ENCODE results near the gene CCL15.

Gene CCL15

GRCh38 chr17:35977509-35977908 lies 23.8 kb downstream of the CCL15 start:
- no peaks in the 10 kb centered on the region for H3K27me3 ChIP-seq (ENCODE audit: control insufficient read depth in 2 of 2, insufficient read depth in 2 of 2, low read length in 2 of 2)
- H3K9me3 ChIP-seq (ENCODE audit: control insufficient read depth in 2 of 2, low read length in 2 of 2) = no peaks in the 10 kb centered on the region
- peaks cover 4 to 19% of the 10 kb centered on the region in 2 donors for H3K4me1 ChIP-seq (ENCODE audit: control insufficient read depth in 2 of 2, insufficient read depth in 2 of 2, low read length in 2 of 2)
- no peaks in the 10 kb centered on the region for H3K36me3 ChIP-seq (ENCODE audit: control insufficient read depth in 2 of 2, insufficient read depth in 2 of 2, low read length in 2 of 2)
- H3K27ac ChIP-seq (ENCODE audit: low read depth in 2 of 2, low read length in 2 of 2) = no peak overlapping the region
- H3K9ac ChIP-seq (ENCODE audit: low read depth in 1 of 2, low read length in 2 of 2) = no peak overlapping the region
- no peak overlapping the region for H3K4me3 ChIP-seq (ENCODE audit: low read length in 2 of 2)

- no peaks in the 10 kb centered on the region for H3K27me3 ChIP-seq (ENCODE audit: control insufficient read depth in 2 of 2, insufficient read depth in 2 of 2, low read length in 2 of 2)
- peak overlapping the region in 1 of 2 donors; percentile 26 for H3K9ac ChIP-seq (ENCODE audit: low read depth in 1 of 2, low read length in 2 of 2)
- no peaks in the 10 kb centered on the region for H3K36me3 ChIP-seq (ENCODE audit: control insufficient read depth in 2 of 2, insufficient read depth in 2 of 2, low read length in 2 of 2)
- H3K4me3 ChIP-seq (ENCODE audit: low read length in 2 of 2) = no peak overlapping the region
- H3K4me1 ChIP-seq (ENCODE audit: control insufficient read depth in 2 of 2, insufficient read depth in 2 of 2, low read length in 2 of 2) = peaks cover 4 to 20% of the 10 kb centered on the region in 2 donors
- H3K27ac ChIP-seq (ENCODE audit: low read depth in 2 of 2, low read length in 2 of 2) = peak overlapping the region in 1 of 2 donors; percentile 20
- H3K9me3 ChIP-seq (ENCODE audit: control insufficient read depth in 2 of 2, low read length in 2 of 2) = no peaks in the 10 kb centered on the region
Observed at GRCh38 chr17:35973333-35974260, 27.8 kb downstream of the CCL15 start.

- Histone ChIP-seq H3K4me1 (ENCODE audit: control insufficient read depth in 2 of 2, insufficient read depth in 2 of 2, low read length in 2 of 2) (peaks cover 4 to 20% of the 10 kb centered on the region in 2 donors), H3K36me3 (ENCODE audit: control insufficient read depth in 2 of 2, insufficient read depth in 2 of 2, low read length in 2 of 2) (no peaks in the 10 kb centered on the region), H3K27me3 (ENCODE audit: control insufficient read depth in 2 of 2, insufficient read depth in 2 of 2, low read length in 2 of 2) (no peaks in the 10 kb centered on the region), H3K9ac (ENCODE audit: low read depth in 1 of 2, low read length in 2 of 2) (no peak overlapping the region), H3K9me3 (ENCODE audit: control insufficient read depth in 2 of 2, low read length in 2 of 2) (no peaks in the 10 kb centered on the region), H3K4me3 (ENCODE audit: low read length in 2 of 2) (no peak overlapping the region), H3K27ac (ENCODE audit: low read depth in 2 of 2, low read length in 2 of 2) (no peak overlapping the region)
Observed at GRCh38 chr17:35972945-35973332, 28.4 kb downstream of the CCL15 start.

GRCh38 chr17:35972535-35972934 lies 28.8 kb downstream of the CCL15 start:
- Histone ChIP-seq H3K4me3 (ENCODE audit: low read length in 2 of 2) (no peak overlapping the region), H3K4me1 (ENCODE audit: control insufficient read depth in 2 of 2, insufficient read depth in 2 of 2, low read length in 2 of 2) (peaks cover 4 to 20% of the 10 kb centered on the region in 2 donors), H3K9me3 (ENCODE audit: control insufficient read depth in 2 of 2, low read length in 2 of 2) (no peaks in the 10 kb centered on the region), H3K36me3 (ENCODE audit: control insufficient read depth in 2 of 2, insufficient read depth in 2 of 2, low read length in 2 of 2) (no peaks in the 10 kb centered on the region), H3K27me3 (ENCODE audit: control insufficient read depth in 2 of 2, insufficient read depth in 2 of 2, low read length in 2 of 2) (no peaks in the 10 kb centered on the region), H3K27ac (ENCODE audit: low read depth in 2 of 2, low read length in 2 of 2) (no peak overlapping the region), H3K9ac (ENCODE audit: low read depth in 1 of 2, low read length in 2 of 2) (no peak overlapping the region)

DNA sequence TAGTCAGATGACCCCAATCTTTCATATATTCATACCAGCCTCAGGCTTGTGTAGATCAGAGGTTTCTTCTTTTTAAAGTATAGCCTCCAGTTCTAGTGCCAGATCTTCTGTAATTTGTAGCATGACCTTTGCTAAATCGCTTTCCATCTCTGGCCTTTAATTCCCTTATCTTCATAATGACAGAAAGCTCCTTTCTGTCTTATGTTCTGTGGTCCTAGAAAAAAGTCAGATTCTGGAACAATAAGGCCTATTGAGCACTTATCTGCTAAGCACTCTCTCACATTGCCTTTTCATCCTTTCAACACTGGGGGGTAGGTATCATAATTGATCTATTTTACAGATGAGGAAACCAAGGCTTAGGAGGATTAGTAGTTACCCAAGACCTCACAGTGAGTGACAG lies 29.3 kb downstream of the CCL15 start:
- Histone ChIP-seq H3K9ac (ENCODE audit: low read depth in 1 of 2, low read length in 2 of 2) (no peak overlapping the region), H3K27ac (ENCODE audit: low read depth in 2 of 2, low read length in 2 of 2) (no peak overlapping the region), H3K9me3 (ENCODE audit: control insufficient read depth in 2 of 2, low read length in 2 of 2) (no peaks in the 10 kb centered on the region), H3K27me3 (ENCODE audit: control insufficient read depth in 2 of 2, insufficient read depth in 2 of 2, low read length in 2 of 2) (no peaks in the 10 kb centered on the region), H3K36me3 (ENCODE audit: control insufficient read depth in 2 of 2, insufficient read depth in 2 of 2, low read length in 2 of 2) (no peaks in the 10 kb centered on the region), H3K4me3 (ENCODE audit: low read length in 2 of 2) (no peak overlapping the region), H3K4me1 (ENCODE audit: control insufficient read depth in 2 of 2, insufficient read depth in 2 of 2, low read length in 2 of 2) (peaks cover 4 to 20% of the 10 kb centered on the region in 2 donors)

DNA sequence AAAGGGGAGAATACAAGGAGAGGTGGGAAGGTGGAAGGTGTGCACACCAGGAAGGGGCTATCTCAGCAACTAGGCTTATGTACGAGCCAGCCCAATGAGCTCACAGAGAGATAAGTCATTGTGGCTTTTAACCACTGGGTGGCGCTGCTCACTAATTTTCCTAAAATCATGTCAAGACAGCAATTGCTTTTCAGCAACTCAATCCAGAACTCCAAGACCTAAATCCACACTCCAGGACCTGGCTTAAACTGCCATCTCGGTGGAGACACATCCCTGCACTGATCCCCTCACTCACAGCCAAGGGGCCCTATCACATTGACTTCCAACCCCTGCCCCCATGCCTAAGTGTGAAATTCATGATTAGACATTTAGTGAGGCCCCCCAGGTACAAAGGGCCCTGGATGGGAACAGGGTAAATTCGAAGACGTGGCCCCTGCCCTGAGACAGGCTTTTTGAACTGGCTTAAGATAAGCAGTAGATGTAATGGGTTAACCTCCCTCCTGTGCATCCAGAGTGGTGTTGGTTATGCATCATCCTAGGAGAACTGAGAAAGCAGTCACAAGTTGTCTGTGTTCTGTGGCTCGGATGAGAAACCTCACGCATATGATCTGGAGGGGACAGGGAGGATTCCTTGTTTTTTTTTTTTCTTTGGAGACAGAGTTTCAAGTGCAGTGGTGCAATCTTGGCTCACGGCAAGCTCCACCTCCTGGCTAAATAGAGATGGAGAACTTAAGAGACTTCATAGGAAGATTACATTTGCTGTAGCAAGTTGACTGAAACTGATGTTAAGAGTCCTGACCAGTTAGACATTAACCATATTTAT lies 31.6 kb downstream of the CCL15 start:
- no peaks in the 10 kb centered on the region for H3K27me3 ChIP-seq (ENCODE audit: control insufficient read depth in 2 of 2, insufficient read depth in 2 of 2, low read length in 2 of 2)
- H3K9me3 ChIP-seq (ENCODE audit: control insufficient read depth in 2 of 2, low read length in 2 of 2) = no peaks in the 10 kb centered on the region
- no peaks in the 10 kb centered on the region for H3K36me3 ChIP-seq (ENCODE audit: control insufficient read depth in 2 of 2, insufficient read depth in 2 of 2, low read length in 2 of 2)
- no peak overlapping the region for H3K9ac ChIP-seq (ENCODE audit: low read depth in 1 of 2, low read length in 2 of 2)
- H3K4me3 ChIP-seq (ENCODE audit: low read length in 2 of 2) = no peak overlapping the region
- peaks cover 4 to 18% of the 10 kb centered on the region in 2 donors for H3K4me1 ChIP-seq (ENCODE audit: control insufficient read depth in 2 of 2, insufficient read depth in 2 of 2, low read length in 2 of 2)
- H3K27ac ChIP-seq (ENCODE audit: low read depth in 2 of 2, low read length in 2 of 2) = no peak overlapping the region

GRCh38 chr17:35968520-35969054 lies 32.8 kb downstream of the CCL15 start:
- Histone ChIP-seq H3K4me1 (ENCODE audit: control insufficient read depth in 2 of 2, insufficient read depth in 2 of 2, low read length in 2 of 2) (peaks cover 3 to 14% of the 10 kb centered on the region in 2 donors), H3K27me3 (ENCODE audit: control insufficient read depth in 2 of 2, insufficient read depth in 2 of 2, low read length in 2 of 2) (no peaks in the 10 kb centered on the region), H3K27ac (ENCODE audit: low read depth in 2 of 2, low read length in 2 of 2) (no peak overlapping the region), H3K36me3 (ENCODE audit: control insufficient read depth in 2 of 2, insufficient read depth in 2 of 2, low read length in 2 of 2) (no peaks in the 10 kb centered on the region), H3K4me3 (ENCODE audit: low read length in 2 of 2) (no peak overlapping the region), H3K9me3 (ENCODE audit: control insufficient read depth in 2 of 2, low read length in 2 of 2) (no peaks in the 10 kb centered on the region), H3K9ac (ENCODE audit: low read depth in 1 of 2, low read length in 2 of 2) (no peak overlapping the region)

DNA sequence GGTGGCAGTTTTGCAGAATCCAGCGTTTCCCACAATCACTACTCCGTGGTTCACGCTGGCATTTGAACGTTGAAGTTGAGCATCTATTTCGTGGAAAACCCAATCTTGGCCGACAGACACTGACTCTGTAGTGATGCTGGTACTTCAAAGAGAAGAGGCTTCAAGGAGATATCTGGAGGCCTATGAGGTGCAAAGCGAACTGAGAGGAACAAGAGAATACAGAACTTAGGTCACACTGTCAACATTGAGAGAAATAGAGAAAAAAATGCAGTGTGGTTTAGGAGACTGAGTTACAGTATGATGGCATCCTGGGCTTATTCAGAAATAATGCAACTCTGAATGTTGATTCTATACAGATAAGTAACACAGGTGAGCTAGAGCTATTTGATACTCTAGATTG lies 36.1 kb downstream of the CCL15 start:
- no peaks in the 10 kb centered on the region for H3K9me3 ChIP-seq (ENCODE audit: control insufficient read depth in 2 of 2, low read length in 2 of 2)
- peaks cover 0 to 5% of the 10 kb centered on the region in 2 donors for H3K4me1 ChIP-seq (ENCODE audit: control insufficient read depth in 2 of 2, insufficient read depth in 2 of 2, low read length in 2 of 2)
- no peaks in the 10 kb centered on the region for H3K27me3 ChIP-seq (ENCODE audit: control insufficient read depth in 2 of 2, insufficient read depth in 2 of 2, low read length in 2 of 2)
- no peaks in the 10 kb centered on the region for H3K36me3 ChIP-seq (ENCODE audit: control insufficient read depth in 2 of 2, insufficient read depth in 2 of 2, low read length in 2 of 2)
- H3K4me3 ChIP-seq (ENCODE audit: low read length in 2 of 2) = no peak overlapping the region
- no peak overlapping the region for H3K27ac ChIP-seq (ENCODE audit: low read depth in 2 of 2, low read length in 2 of 2)
- no peak overlapping the region for H3K9ac ChIP-seq (ENCODE audit: low read depth in 1 of 2, low read length in 2 of 2)

- no peaks in the 10 kb centered on the region for H3K4me1 ChIP-seq (ENCODE audit: control insufficient read depth in 2 of 2, insufficient read depth in 2 of 2, low read length in 2 of 2)
- peaks cover 0 to 3% of the 10 kb centered on the region in 2 donors for H3K27me3 ChIP-seq (ENCODE audit: control insufficient read depth in 2 of 2, insufficient read depth in 2 of 2, low read length in 2 of 2)
- no peaks in the 10 kb centered on the region for H3K9me3 ChIP-seq (ENCODE audit: control insufficient read depth in 2 of 2, low read length in 2 of 2)
- H3K27ac ChIP-seq (ENCODE audit: low read depth in 2 of 2, low read length in 2 of 2) = no peak overlapping the region
- H3K9ac ChIP-seq (ENCODE audit: low read depth in 1 of 2, low read length in 2 of 2) = no peak overlapping the region
- H3K36me3 ChIP-seq (ENCODE audit: control insufficient read depth in 2 of 2, insufficient read depth in 2 of 2, low read length in 2 of 2) = no peaks in the 10 kb centered on the region
- no peak overlapping the region for H3K4me3 ChIP-seq (ENCODE audit: low read length in 2 of 2)
Observed at GRCh38 chr17:35963663-35964062, 37.7 kb downstream of the CCL15 start.

DNA sequence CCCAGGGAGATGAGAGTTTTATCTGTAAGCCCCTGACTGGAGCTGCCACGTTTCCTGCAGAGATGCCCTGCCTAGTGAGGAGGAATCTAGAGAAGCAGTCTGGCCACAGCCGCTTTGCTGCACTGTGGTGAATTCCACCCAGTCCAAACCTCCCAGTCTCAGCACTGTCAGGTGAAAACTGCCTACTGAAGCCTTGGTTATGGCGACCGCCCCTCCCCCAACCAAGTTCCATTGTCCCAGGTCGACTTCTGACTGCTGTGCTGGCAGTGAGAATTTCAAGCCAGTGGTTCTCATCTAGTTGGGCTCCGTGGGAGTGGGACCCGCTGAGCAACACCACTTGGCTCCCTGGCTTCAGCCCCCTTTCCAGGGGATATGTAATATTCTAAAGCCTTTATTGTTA lies 47.6 kb downstream of the CCL15 start:
- Histone ChIP-seq H3K27me3 (ENCODE audit: control insufficient read depth in 2 of 2, insufficient read depth in 2 of 2, low read length in 2 of 2) (no peaks in the 10 kb centered on the region), H3K4me3 (ENCODE audit: low read length in 2 of 2) (no peak overlapping the region), H3K4me1 (ENCODE audit: control insufficient read depth in 2 of 2, insufficient read depth in 2 of 2, low read length in 2 of 2) (no peaks in the 10 kb centered on the region), H3K9me3 (ENCODE audit: control insufficient read depth in 2 of 2, low read length in 2 of 2) (no peaks in the 10 kb centered on the region), H3K36me3 (ENCODE audit: control insufficient read depth in 2 of 2, insufficient read depth in 2 of 2, low read length in 2 of 2) (no peaks in the 10 kb centered on the region), H3K27ac (ENCODE audit: low read depth in 2 of 2, low read length in 2 of 2) (no peak overlapping the region), H3K9ac (ENCODE audit: low read depth in 1 of 2, low read length in 2 of 2) (no peak overlapping the region)

All from mucosa of rectum (tissue), 2 donors.